Keratinocyte (primary cell): ENCODE results near the gene LHFPL6. TPM values are rescaled to one million over a fixed set of nuclear protein-coding genes. Genes with fewer than 3 reads are reported as not detected.

ENCODE experiments used
- DNase-seq: peaks from one replicate; pipeline ENCODE4 v3.0.0-alpha.2; 2011; ENCODE audit warnings: low read depth, missing footprints, low spot score
- FAIRE-seq: peaks from 2 replicates; lab custom pipeline; 2011; peaks lifted over from hg19 to GRCh38; lab: Jason Lieb, UNC
- H2AFZ ChIP-seq: 2 replicates; pipeline ENCODE4 v1.6.0; 2012; ENCODE audit warnings: low read length, control low read depth, inconsistent platforms; ENCODE audit not compliant: control insufficient read depth
- H3K27ac ChIP-seq: 2 replicates; pipeline ENCODE4 v1.5.1; 2011; ENCODE audit warnings: low read length; ENCODE audit not compliant: control insufficient read depth, insufficient read depth
- H3K27me3 ChIP-seq: 3 replicates; pipeline ENCODE4 v1.6.0; 2011; ENCODE audit warnings: low read length; ENCODE audit not compliant: control insufficient read depth, insufficient read depth; ENCODE audit errors: extremely low read depth
- H3K36me3 ChIP-seq, 2 experiments: 2 replicates in 1 of 2; 3 replicates in 1 of 2; pipeline ENCODE4 v1.5.1; 2011; ENCODE audit warnings: low read length in 2 of 2, mild to moderate bottlenecking in 1 of 2; ENCODE audit not compliant: control insufficient read depth in 2 of 2, insufficient read depth in 2 of 2; ENCODE audit errors: extremely low read depth in 1 of 2
- H3K4me1 ChIP-seq: 3 replicates; pipeline ENCODE4 v1.5.1; 2011; ENCODE audit warnings: low read length; ENCODE audit not compliant: control insufficient read depth, insufficient read depth; ENCODE audit errors: extremely low read depth
- H3K4me2 ChIP-seq: 3 replicates; pipeline ENCODE4 v1.6.0; 2011; ENCODE audit warnings: low read depth, low read length; ENCODE audit not compliant: control insufficient read depth, insufficient read depth; ENCODE audit errors: extremely low read depth
- H3K4me3 ChIP-seq, 3 experiments: fragments of 200-600 bp in 1 of 3; sonication (generic) in 1 of 3; 2 replicates in 2 of 3; 3 replicates in 1 of 3; pipeline ENCODE4 v1.5.1; 2011 to 2016; ENCODE audit warnings: low read length in 3 of 3, mild to moderate bottlenecking in 3 of 3, control low read depth in 2 of 3, inconsistent platforms in 1 of 3, low read depth in 1 of 3, mixed read lengths in 1 of 3, mixed run types in 1 of 3, moderate library complexity in 1 of 3; ENCODE audit not compliant: control insufficient read depth in 2 of 3, insufficient read depth in 2 of 3; ENCODE audit errors: extremely low read depth in 1 of 3
- H3K79me2 ChIP-seq: 2 replicates; pipeline ENCODE4 v1.6.0; 2012; ENCODE audit warnings: low read length; ENCODE audit not compliant: control insufficient read depth, insufficient read depth
- H3K9ac ChIP-seq: 3 replicates; pipeline ENCODE4 v1.6.0; 2011; ENCODE audit warnings: low read length; ENCODE audit not compliant: control insufficient read depth, insufficient read depth; ENCODE audit errors: extremely low read depth
- H3K9me1 ChIP-seq: 3 replicates; pipeline ENCODE4 v1.6.0; 2011; ENCODE audit warnings: low read length; ENCODE audit not compliant: control insufficient read depth, insufficient read depth; ENCODE audit errors: extremely low read depth
- H3K9me3 ChIP-seq: 2 replicates; pipeline ENCODE4 v1.5.1; 2012; ENCODE audit warnings: low read depth, low read length; ENCODE audit not compliant: control insufficient read depth
- H4K20me1 ChIP-seq: 3 replicates; pipeline ENCODE4 v1.6.0; 2011; ENCODE audit warnings: low read length; ENCODE audit not compliant: control insufficient read depth, insufficient read depth; ENCODE audit errors: extremely low read depth
- EZH2 ChIP-seq: IDR thresholded peaks from one replicate; pipeline ENCODE4 v1.6.1; 2012; ENCODE audit warnings: inconsistent platforms, mild to moderate bottlenecking, low read length, moderate library complexity
- dilution Hi-C: fragments of 300-500 bp; cut with MboI; formaldehyde crosslinking; loops from one replicate; pipeline ENCODE4 v1.7.0; 2020; ENCODE audit warnings: low sequenced_read_pairs; ENCODE audit not compliant: extremely low pct_ligation_motif_present
- polyA plus RNA-seq, 5 experiments: library from polyadenylated mRNA; depleted of rRNA in 3 of 5; stranded (reverse) in 3 of 5; stranded (forward) in 1 of 5; unstranded in 1 of 5; fragments of >200 nt; gene quantifications; 1 replicate in 1 of 5; 2 replicates in 3 of 5; 3 replicates in 1 of 5; pipeline versions ENCODE4 v1.2.1 to v1.2.3, GENCODE V29; 2011 to 2012; ENCODE audit warnings: missing spikeins in 2 of 5, low read depth in 1 of 5, low replicate concordance in 1 of 5
- TF ChIP-seq, protein P1 (sequence below), 3 experiments: IDR thresholded peaks in 1 of 3; conservative IDR thresholded peaks in 1 of 3; optimal IDR thresholded peaks in 1 of 3; 2 replicates in 2 of 3; 3 replicates in 1 of 3; pipeline versions ENCODE3 to v1.5.1; 2011; ENCODE audit warnings: low read length in 3 of 3, mild to moderate bottlenecking in 3 of 3, moderate library complexity in 2 of 3, control low read depth in 1 of 3, inconsistent platforms in 1 of 3; ENCODE audit not compliant: insufficient read depth in 2 of 3; ENCODE audit errors: extremely low read depth in 1 of 3

Gene LHFPL6
- polyA plus RNA-seq, 1 donor (not counting 4 experiments of a cell fraction or from before 2014, with no cell fraction given) = 15.8 TPM

DNA sequence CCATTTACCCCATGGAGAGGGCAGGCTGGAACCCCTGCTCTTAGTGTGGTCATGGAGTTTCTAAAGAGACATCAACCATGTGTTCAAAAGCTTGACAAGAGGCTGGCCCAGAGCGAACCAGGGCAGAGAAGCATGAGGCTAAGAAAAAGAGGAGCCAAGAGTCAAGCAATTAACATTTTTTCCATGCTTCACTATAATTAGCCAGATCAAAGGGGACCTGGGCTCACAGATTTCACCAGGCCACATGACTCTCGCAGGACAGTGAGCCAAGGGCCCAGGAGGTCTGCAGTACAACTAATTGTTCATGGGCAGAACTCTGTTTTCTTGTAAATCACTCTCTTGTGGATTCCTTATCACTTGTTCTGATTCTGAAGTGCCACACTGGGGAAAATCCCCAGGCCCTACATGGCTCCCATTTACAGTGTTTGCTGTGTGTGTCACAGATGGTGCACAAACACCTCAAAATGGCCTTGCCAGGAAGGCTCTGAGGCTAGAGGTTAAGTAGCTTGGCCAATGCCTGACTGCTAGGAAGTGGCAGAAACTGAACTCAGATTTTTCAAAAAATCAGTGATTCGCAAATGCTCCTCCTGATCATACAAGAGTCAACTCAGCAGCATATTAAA is 101.2 kb downstream of the LHFPL6 start:
- no peak overlapping the region for H3K4me2 ChIP-seq
- no peaks in the 10 kb centered on the region for H4K20me1 ChIP-seq
- no peak overlapping the region for H2AFZ ChIP-seq
- H3K79me2 ChIP-seq = peaks cover 8% of the 10 kb centered on the region
- peaks cover 3% of the 10 kb centered on the region for H3K9me1 ChIP-seq
- H3K4me3 ChIP-seq = no peak overlapping the region
- no peak overlapping the region for H3K27ac ChIP-seq
- no peak overlapping the region for H3K9ac ChIP-seq
- H3K9me3 ChIP-seq = no peaks in the 10 kb centered on the region
- DNase-seq (no peak), FAIRE-seq (peak; percentile 9)
- H3K27me3 ChIP-seq = no peaks in the 10 kb centered on the region
- dilution Hi-C loops = no loop called here
- no peaks in the 10 kb centered on the region for H3K36me3 ChIP-seq
- peaks cover 8% of the 10 kb centered on the region for H3K4me1 ChIP-seq
- TF ChIP-seq, protein P1, sequence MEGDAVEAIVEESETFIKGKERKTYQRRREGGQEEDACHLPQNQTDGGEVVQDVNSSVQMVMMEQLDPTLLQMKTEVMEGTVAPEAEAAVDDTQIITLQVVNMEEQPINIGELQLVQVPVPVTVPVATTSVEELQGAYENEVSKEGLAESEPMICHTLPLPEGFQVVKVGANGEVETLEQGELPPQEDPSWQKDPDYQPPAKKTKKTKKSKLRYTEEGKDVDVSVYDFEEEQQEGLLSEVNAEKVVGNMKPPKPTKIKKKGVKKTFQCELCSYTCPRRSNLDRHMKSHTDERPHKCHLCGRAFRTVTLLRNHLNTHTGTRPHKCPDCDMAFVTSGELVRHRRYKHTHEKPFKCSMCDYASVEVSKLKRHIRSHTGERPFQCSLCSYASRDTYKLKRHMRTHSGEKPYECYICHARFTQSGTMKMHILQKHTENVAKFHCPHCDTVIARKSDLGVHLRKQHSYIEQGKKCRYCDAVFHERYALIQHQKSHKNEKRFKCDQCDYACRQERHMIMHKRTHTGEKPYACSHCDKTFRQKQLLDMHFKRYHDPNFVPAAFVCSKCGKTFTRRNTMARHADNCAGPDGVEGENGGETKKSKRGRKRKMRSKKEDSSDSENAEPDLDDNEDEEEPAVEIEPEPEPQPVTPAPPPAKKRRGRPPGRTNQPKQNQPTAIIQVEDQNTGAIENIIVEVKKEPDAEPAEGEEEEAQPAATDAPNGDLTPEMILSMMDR (optimal IDR thresholded peaks at IDR 0.05 in 1 of 3, IDR thresholded peaks at IDR 0.05 in 1 of 3, conservative IDR thresholded peaks at IDR 0.05 in 1 of 3; ENCODE audit: extremely low read depth in 1 of 3, insufficient read depth in 2 of 3, low read length in 3 of 3) = no peak
- TF ChIP-seq EZH2 = no peak

GRCh38 chr13:39499604-39500003 is 103.4 kb downstream of the LHFPL6 start:
- Histone ChIP-seq H3K27me3 (no peaks in the 10 kb centered on the region), H3K9ac (no peak overlapping the region), H4K20me1 (no peaks in the 10 kb centered on the region), H3K4me1 (no peaks in the 10 kb centered on the region), H3K36me3 (no peaks in the 10 kb centered on the region), H3K27ac (no peak overlapping the region), H3K79me2 (no peaks in the 10 kb centered on the region), H2AFZ (no peak overlapping the region), H3K4me2 (no peak overlapping the region), H3K4me3 (no peak overlapping the region), H3K9me1 (peaks cover 3% of the 10 kb centered on the region), H3K9me3 (no peaks in the 10 kb centered on the region)
- no peak for TF ChIP-seq EZH2
- TF ChIP-seq, protein P1 (optimal IDR thresholded peaks at IDR 0.05 in 1 of 3, IDR thresholded peaks at IDR 0.05 in 1 of 3, conservative IDR thresholded peaks at IDR 0.05 in 1 of 3; ENCODE audit: extremely low read depth in 1 of 3, insufficient read depth in 2 of 3, low read length in 3 of 3) = no peak
- DNase-seq (no peak), FAIRE-seq (no peak)
- dilution Hi-C loops = no loop called here
